NCI-H2196 (cell line): ENCODE measurements around the gene OTOA.
"Not testable (repeated sequence)": the region's sequence is repeated elsewhere in the genome, so short reads cannot be mapped to it uniquely, and the experiment has no call there.

Source experiments
- DNase-seq: peaks from one replicate; lab custom pipeline; 2025; ENCODE audit not compliant: unreplicated experiment; lab: John Stamatoyannopoulos, UW

The OTOA gene

DNA sequence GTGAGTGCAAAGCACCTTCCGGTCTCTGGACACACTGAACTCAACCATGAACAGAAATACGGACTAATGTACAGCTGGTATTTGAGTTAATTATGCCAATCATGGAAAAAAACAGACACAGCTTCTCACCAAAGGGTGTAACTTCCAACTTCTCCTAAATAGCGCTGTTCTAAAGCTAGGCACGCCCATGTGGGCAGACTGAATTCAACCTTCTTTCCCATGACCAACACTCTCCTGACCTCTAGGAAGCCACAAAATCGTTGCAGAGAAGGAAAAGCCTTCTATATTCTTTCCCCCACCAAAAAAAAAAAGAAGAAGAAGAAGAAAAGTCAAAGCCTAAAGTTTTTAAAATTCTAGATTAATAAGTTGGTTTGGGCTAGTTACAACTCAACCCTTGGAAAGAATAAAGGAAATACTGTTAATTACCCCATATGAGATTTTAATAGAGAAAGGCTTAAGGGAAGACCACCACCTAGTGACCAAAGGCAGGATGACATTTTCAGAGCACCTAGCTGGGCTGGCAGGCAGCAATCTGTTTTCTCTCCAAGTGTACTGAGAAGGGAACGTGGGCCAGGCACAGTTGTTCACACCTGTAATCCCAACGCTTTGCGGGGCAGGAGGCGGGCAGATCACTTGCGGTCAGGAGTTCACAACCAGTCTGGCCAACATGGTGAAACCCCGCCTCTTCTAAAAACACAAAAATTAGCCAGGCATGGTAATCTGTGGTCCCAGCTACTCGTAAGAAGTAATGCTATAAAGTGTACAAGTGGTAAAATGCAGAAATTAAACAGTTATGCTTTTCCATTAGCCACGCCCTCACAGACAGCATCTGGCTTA is 138.0 kb downstream of the OTOA start:
- DNase-seq = peak; percentile 21

DNA sequence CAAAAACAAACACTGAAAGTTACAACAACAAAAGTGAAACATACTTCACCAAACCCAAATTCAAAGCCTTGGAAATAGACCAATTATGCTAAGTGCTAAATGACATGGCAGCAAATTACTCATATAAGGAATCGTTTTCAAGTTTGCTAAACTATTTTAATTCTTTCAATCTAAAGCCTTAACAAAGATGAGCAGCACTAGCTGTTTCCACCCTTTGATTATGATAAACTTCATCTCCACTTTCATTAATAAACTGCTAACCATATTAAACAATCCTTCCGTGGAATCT is 138.6 kb downstream of the OTOA start:
- not testable (repeated sequence) for DNase-seq
